ENCODE measurements around the gene DMGDH. TPM values are rescaled to one million over a fixed set of nuclear protein-coding genes. Genes with fewer than 3 reads are reported as not detected.

DMGDH gene
- total RNA-seq, 1 donor from 2014 or later: 1.9 TPM

- DNase-seq (ENCODE audit: low read depth): peak; percentile 50
- no peak overlapping the region for H3K4me3 ChIP-seq (ENCODE audit: low read depth, low read length)
- peak; percentile 95 for TF ChIP-seq CTCF (conservative IDR thresholded peaks at IDR 0.05; ENCODE audit: low read depth, low read length)
Observed at GRCh38 chr5:79020861-79021561, 48.5 kb downstream of the DMGDH start.

DNA sequence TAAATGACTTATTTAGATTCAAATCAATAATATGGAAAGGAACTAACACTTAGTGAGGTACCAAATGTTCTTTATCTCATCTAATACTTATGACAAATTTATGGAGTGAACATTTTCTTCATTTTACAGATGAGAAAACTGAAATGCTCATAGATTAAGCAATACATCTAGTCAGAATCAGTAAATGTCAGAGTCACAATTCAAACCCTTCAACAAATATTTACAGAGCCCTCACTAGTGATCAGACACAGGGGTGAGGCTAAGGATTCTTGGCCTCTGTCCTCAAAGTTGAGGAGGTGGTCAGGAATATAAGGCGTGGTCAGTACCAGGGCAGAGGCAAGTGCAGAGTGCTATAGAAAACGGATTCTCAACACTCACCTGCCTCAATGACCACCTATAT is 54.8 kb downstream of the DMGDH start:
- DNase-seq (ENCODE audit: low read depth): no peak
- H3K4me3 ChIP-seq (ENCODE audit: low read depth, low read length): no peak overlapping the region
- TF ChIP-seq CTCF (conservative IDR thresholded peaks at IDR 0.05; ENCODE audit: low read depth, low read length): no peak

- no peak for DNase-seq (ENCODE audit: low read depth)
- no peak for TF ChIP-seq CTCF (conservative IDR thresholded peaks at IDR 0.05; ENCODE audit: low read depth, low read length)
- H3K4me3 ChIP-seq (ENCODE audit: low read depth, low read length): no peak overlapping the region
Observed at GRCh38 chr5:79011869-79012268, 57.6 kb downstream of the DMGDH start.

- H3K4me3 ChIP-seq (ENCODE audit: low read depth, low read length): no peak overlapping the region
- TF ChIP-seq CTCF (conservative IDR thresholded peaks at IDR 0.05; ENCODE audit: low read depth, low read length): peak; percentile 11
- DNase-seq (ENCODE audit: low read depth): no peak
Observed at GRCh38 chr5:79011219-79011836, 58.1 kb downstream of the DMGDH start.

DNA sequence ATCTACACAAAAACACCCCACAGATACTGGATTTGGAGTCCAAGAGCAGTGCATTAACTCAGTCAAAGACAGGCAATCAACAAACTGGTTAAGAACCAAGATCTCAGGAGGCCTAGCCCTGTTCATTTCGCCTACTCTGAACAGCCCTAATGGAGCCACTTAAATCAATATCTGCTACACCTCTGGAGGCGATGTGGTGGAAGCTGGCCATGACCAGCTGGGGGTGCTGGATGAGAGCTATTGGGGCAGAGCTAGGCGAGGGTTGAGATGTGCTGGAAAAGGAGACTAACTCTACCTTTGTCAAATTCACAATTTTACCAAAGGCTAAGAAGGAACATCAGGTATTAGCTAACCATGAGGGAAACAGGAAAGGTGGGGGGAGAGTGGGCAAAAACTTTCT is 61.1 kb downstream of the DMGDH start:
- DNase-seq (ENCODE audit: low read depth): no peak
- H3K4me3 ChIP-seq (ENCODE audit: low read depth, low read length): no peak overlapping the region
- no peak for TF ChIP-seq CTCF (conservative IDR thresholded peaks at IDR 0.05; ENCODE audit: low read depth, low read length)

DNA sequence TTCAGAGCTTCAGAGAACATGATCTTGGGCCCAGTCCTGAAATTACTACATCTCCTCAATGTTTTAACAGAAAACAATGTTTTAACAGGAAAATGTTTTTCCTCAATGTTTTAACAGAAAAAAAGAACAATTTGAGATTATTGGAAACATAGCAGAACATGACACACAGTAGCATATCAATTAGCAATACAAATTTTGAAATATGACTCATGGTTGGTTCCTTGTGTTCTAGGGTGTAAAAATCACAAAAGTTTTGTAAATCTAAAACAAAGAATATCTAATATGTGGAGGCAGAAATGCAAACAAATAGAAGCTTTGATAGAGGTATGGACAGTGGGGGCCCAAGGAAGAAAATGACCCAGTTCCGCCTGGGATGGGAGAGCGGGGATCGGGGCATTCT is 61.6 kb downstream of the DMGDH start:
- DNase-seq (ENCODE audit: low read depth): no peak
- TF ChIP-seq CTCF (conservative IDR thresholded peaks at IDR 0.05; ENCODE audit: low read depth, low read length): no peak
- no peak overlapping the region for H3K4me3 ChIP-seq (ENCODE audit: low read depth, low read length)

Measured in epithelial cell of proximal tubule (primary cell).